Hematopoietic multipotent progenitor cell treated with erythropoietin and hydrocortisone succinate and interleukin-3 and kit ligand, for 17 days (in vitro differentiated cells): ENCODE measurements around the gene CDR2.
"Not testable (repeated sequence)": the region's sequence is repeated elsewhere in the genome, so short reads cannot be mapped to it uniquely, and the experiment has no call there.

Source experiments
- DNase-seq: peaks from one replicate; pipeline ENCODE4 v3.0.0-alpha.2; 2015; ENCODE audit warnings: low spot score

The CDR2 gene

GRCh38 chr16:22375963-22376640 lies 1.7 kb upstream of the CDR2 start:
- DNase-seq, result no peak

- no peak for DNase-seq
Measured at GRCh38 chr16:22375117-22375962, 921 bp upstream of the CDR2 start.

- DNase-seq, result peak; percentile 34
Measured at GRCh38 chr16:22373662-22374310, 633 bp downstream of the CDR2 start.

- no peak for DNase-seq
Measured at GRCh38 chr16:22372882-22373661, 1.3 kb downstream of the CDR2 start.

GRCh38 chr16:22370038-22370820 lies 4.2 kb downstream of the CDR2 start:
- DNase-seq, result peak; percentile 50

GRCh38 chr16:22369221-22369811 lies 5.1 kb downstream of the CDR2 start:
- DNase-seq, result peak; percentile 30

GRCh38 chr16:22368200-22368826 lies 6.1 kb downstream of the CDR2 start:
- DNase-seq, result not testable (repeated sequence)

- no peak for DNase-seq
Measured at GRCh38 chr16:22366889-22367288, 7.5 kb downstream of the CDR2 start.

GRCh38 chr16:22366371-22366770 lies 8.0 kb downstream of the CDR2 start:
- no peak for DNase-seq

- DNase-seq, result no peak
Measured at GRCh38 chr16:22364241-22364640, 10.2 kb downstream of the CDR2 start.

- peak; percentile 58 for DNase-seq
Measured at GRCh38 chr16:22360963-22361659, 13.3 kb downstream of the CDR2 start.

- no peak for DNase-seq
Measured at GRCh38 chr16:22359679-22360078, 14.7 kb downstream of the CDR2 start.

GRCh38 chr16:22358000-22358399 lies 16.4 kb downstream of the CDR2 start:
- DNase-seq, result no peak

GRCh38 chr16:22357635-22357971 lies 16.8 kb downstream of the CDR2 start:
- no peak for DNase-seq

- DNase-seq, result no peak
Measured at GRCh38 chr16:22356930-22357634, 17.3 kb downstream of the CDR2 start.

- DNase-seq, result no peak
Measured at GRCh38 chr16:22355487-22355908, 18.9 kb downstream of the CDR2 start.

GRCh38 chr16:22353933-22354541 lies 20.4 kb downstream of the CDR2 start:
- DNase-seq, result no peak

GRCh38 chr16:22353191-22353919 lies 21.1 kb downstream of the CDR2 start:
- no peak for DNase-seq
